B cell (primary cell): ENCODE data around the gene BRD3. TPM values are rescaled to one million over a fixed set of nuclear protein-coding genes. Genes with fewer than 3 reads are reported as not detected.
A peak's percentile ranks its signal among the peaks of the same experiment; 100 is the strongest.

ENCODE experiments used
- ATAC-seq: fragments of 200-7000 bp; cut with Tn5 transposase; one replicate; pipeline ENCODE4 v1.10.0; 2021; ENCODE audit warnings: low read depth, mild to moderate bottlenecking, moderate number of reproducible peaks, moderate library complexity
- CTCF ChIA-PET: fragments of 350-600 bp; sonication (Branson Sonifier 250); formaldehyde crosslinking; loops from one replicate; lab custom pipeline; 2021; ENCODE audit warnings: antibody characterized with exemption, inconsistent platforms; lab: Charles Lee
- POLR2A ChIA-PET: fragments of 350-600 bp; sonication (Branson Sonifier 250); formaldehyde crosslinking; loops from one replicate; lab custom pipeline; 2021; ENCODE audit warnings: antibody characterized with exemption; lab: Charles Lee
- DNase-seq: peaks from one replicate; pipeline ENCODE4 v3.0.0; 2013
- H2AFZ ChIP-seq: 2 replicates; pipeline ENCODE4 v1.6.1; 2012; ENCODE audit warnings: mild to moderate bottlenecking, low read depth, low read length; ENCODE audit not compliant: insufficient read depth, poor library complexity, severe bottlenecking
- H3K27ac ChIP-seq, 2 donors: 1 replicate in 1 of 2; 2 replicates in 1 of 2; pipeline ENCODE4 v1.5.1; 2012 to 2013; ENCODE audit warnings: low read length in 2 of 2, mild to moderate bottlenecking in 2 of 2, moderate library complexity in 1 of 2
- H3K27me3 ChIP-seq, 4 experiments: fragments of 200-600 bp in 1 of 4; sonication (generic) in 1 of 4; replicated peaks in 1 of 4; 1 replicate in 2 of 4; 2 replicates in 2 of 4; pipeline versions ENCODE4 v1.6.1 to v1.7.0; 2013 to 2016; ENCODE audit warnings: low read length in 3 of 4, mild to moderate bottlenecking in 2 of 4, mixed read lengths in 1 of 4, moderate library complexity in 1 of 4; ENCODE audit not compliant: insufficient read depth in 4 of 4, control insufficient read depth in 3 of 4; ENCODE audit errors: control extremely low read depth in 1 of 4
- H3K36me3 ChIP-seq, 2 experiments: replicated peaks in 1 of 2; 1 replicate in 1 of 2; 2 replicates in 1 of 2; pipeline versions ENCODE4 v1.6.1 to v1.7.1; 2013; ENCODE audit warnings: low read length in 1 of 2; ENCODE audit not compliant: insufficient read depth in 2 of 2, control insufficient read depth in 1 of 2; ENCODE audit errors: control extremely low read depth in 1 of 2, extremely low read depth in 1 of 2
- H3K4me1 ChIP-seq, 2 donors: fragments of 200-600 bp in 1 of 2; sonication (generic) in 1 of 2; 1 replicate in 1 of 2; 2 replicates in 1 of 2; pipeline versions ENCODE4 v1.5.1 to v1.6.1; 2013 to 2017; ENCODE audit warnings: low read length in 2 of 2; ENCODE audit not compliant: control insufficient read depth in 2 of 2, insufficient read depth in 2 of 2
- H3K4me2 ChIP-seq: replicated peaks from 2 replicates; pipeline ENCODE3; 2012; ENCODE audit warnings: mild to moderate bottlenecking, low read depth, low read length; ENCODE audit not compliant: poor library complexity, severe bottlenecking
- H3K4me3 ChIP-seq, 5 experiments: fragments of 200-600 bp in 1 of 5; sonication (generic) in 1 of 5; 1 replicate in 3 of 5; 2 replicates in 2 of 5; pipeline versions ENCODE4 v1.5.1 to v1.7.0; 2011 to 2016; ENCODE audit warnings: low read length in 4 of 5, mild to moderate bottlenecking in 4 of 5, low read depth in 2 of 5, control low read depth in 1 of 5, moderate library complexity in 1 of 5; ENCODE audit not compliant: insufficient read depth in 1 of 5; ENCODE audit errors: control extremely low read depth in 1 of 5, extremely low read depth in 1 of 5
- H3K79me2 ChIP-seq: fragments of 200-600 bp; sonication (generic); one replicate; pipeline ENCODE4 v1.6.0; 2016; ENCODE audit warnings: low read length; ENCODE audit not compliant: control insufficient read depth, insufficient read depth
- H3K9ac ChIP-seq: fragments of 200-600 bp; sonication (generic); 2 replicates; pipeline ENCODE4 v1.6.1; 2017; ENCODE audit warnings: mild to moderate bottlenecking, low read length, moderate library complexity
- H3K9me3 ChIP-seq, 3 donors: one replicate each; pipeline versions ENCODE4 v1.6.1 to v1.7.1; 2013; ENCODE audit warnings: low read length in 2 of 3; ENCODE audit not compliant: control insufficient read depth in 2 of 3, insufficient read depth in 1 of 3; ENCODE audit errors: control extremely low read depth in 1 of 3
- H4K20me1 ChIP-seq: 2 replicates; pipeline ENCODE4 v1.6.0; 2012; ENCODE audit warnings: mild to moderate bottlenecking, low read length; ENCODE audit not compliant: insufficient read depth, control insufficient read depth, poor library complexity, severe bottlenecking
- H3K27ac Mint-ChIP-seq: one replicate; pipeline ENCODE4 v1.8.0; 2021; ENCODE audit warnings: mixed read lengths
- H3K27me3 Mint-ChIP-seq: one replicate; pipeline ENCODE4 v1.8.0; 2021; ENCODE audit warnings: mixed read lengths
- H3K4me1 Mint-ChIP-seq: one replicate; pipeline ENCODE4 v1.8.0; 2021; ENCODE audit warnings: mixed read lengths
- H3K4me3 Mint-ChIP-seq: one replicate; pipeline ENCODE4 v1.8.0; 2021; ENCODE audit warnings: mixed read lengths
- H3K9me3 Mint-ChIP-seq: one replicate; pipeline ENCODE4 v1.8.0; 2022; ENCODE audit warnings: mixed read lengths; ENCODE audit not compliant: insufficient read depth
- CTCF ChIP-seq: fragments of 200-600 bp; IDR thresholded peaks from one replicate; pipeline ENCODE4 v1.8.0; 2022; ENCODE audit warnings: antibody characterized with exemption, mild to moderate bottlenecking
- EZH2 ChIP-seq: IDR thresholded peaks from 2 replicates; pipeline ENCODE4 v1.6.1; 2012; ENCODE audit warnings: borderline replicate concordance, low read depth, mild to moderate bottlenecking, moderate library complexity, low read length; ENCODE audit not compliant: insufficient read depth, poor library complexity, severe bottlenecking
- WGBS: methylation state at CpG from one replicate; pipeline ENCODE4 v1.1.5; 2013; ENCODE audit warnings: missing lambda C conversion rate; ENCODE audit not compliant: insufficient coverage; 5-methylcytosine and 5-hydroxymethylcytosine counted together
- intact Hi-C: fragments of 100-400 bp; cut with micrococcal nuclease; formaldehyde crosslinking; loops from one replicate; pipeline ENCODE4 v1.10.0; 2022
- polyA plus RNA-seq: library from polyadenylated mRNA; depleted of rRNA; stranded (reverse); fragments of >200 nt; gene quantifications from 2 replicates; pipeline ENCODE4 v1.2.3, GENCODE V29; 2012
- total RNA-seq, 2 donors: library from RNA; stranded (reverse); fragments of 120-200 nt in 1 of 2; gene quantifications; 1 replicate in 1 of 2; 2 replicates in 1 of 2; pipeline versions ENCODE4 v1.2.3 to v1.2.4, GENCODE V29; 2013 to 2022

BRD3 gene
- total and polyA plus RNA-seq, 2 donors (not counting 1 experiment from before 2014, with no cell fraction given) = 8.9 to 38.0 TPM

- Mint-ChIP-seq H3K27me3 (peaks cover 24% of the 10 kb centered on the region), H3K4me3 (peak overlapping the region; percentile 80), H3K27ac (peak overlapping the region; percentile 85), H3K4me1 (peaks cover 20% of the 10 kb centered on the region), H3K9me3 (peaks cover under 1% of the 10 kb centered on the region)
- H2AFZ ChIP-seq = peak overlapping the region; percentile 73
- H3K4me1 ChIP-seq = peaks cover 20 to 27% of the 10 kb centered on the region in 2 donors
- CTCF ChIA-PET = interaction anchor here (1.6 kb wide), 1 partner anchor 44 kb away, joined by 3 read pairs; the partner anchor contains the start of gene BRD3OS
- H3K79me2 ChIP-seq = peaks cover 23% of the 10 kb centered on the region
- TF ChIP-seq EZH2 (no peak), CTCF (no peak)
- intact Hi-C loops = loop anchor here (2.0 to 10.0 kb wide), 5 partner anchors 125 to 922 kb away; partner anchors contain the start of gene RXRA
- ATAC-seq (no peak), DNase-seq (peak; percentile 35)
- H3K4me2 ChIP-seq = peak overlapping the region; percentile 83
- POLR2A ChIA-PET = interaction anchor here (0.7 kb wide), 1 partner anchor 76 kb away, joined by 4 read pairs; no protein-coding TSS in a partner anchor
- H3K4me3 ChIP-seq = peak overlapping the region in 2 of 5 experiments; percentile 68 to 77
- no peak overlapping the region for H3K27ac ChIP-seq
- H3K9me3 ChIP-seq = peaks cover 0 to 6% (median 0%) of the 10 kb centered on the region in 3 donors
- peaks cover 23% of the 10 kb centered on the region for H4K20me1 ChIP-seq
- peak overlapping the region; percentile 66 for H3K9ac ChIP-seq
- no peaks in the 10 kb centered on the region for H3K36me3 ChIP-seq
- 83% methylated on average over 8 of the region's 12 CpGs for WGBS
- peaks cover 0 to 23% (median 10%) of the 10 kb centered on the region in 4 experiments for H3K27me3 ChIP-seq
Measured at GRCh38 chr9:134069480-134070399, 1.9 kb upstream of the BRD3 start.
